Endodermal cell (in vitro differentiated cells): ENCODE results near the gene TBXT. TPM values are rescaled to one million over a fixed set of nuclear protein-coding genes. Genes with fewer than 3 reads are reported as not detected.

Experiments used
- DNase-seq: peaks from one replicate; pipeline ENCODE4 v3.0.0-alpha.2; 2017
- H3K27ac ChIP-seq: 2 replicates; pipeline ENCODE4 v1.5.1; 2013; ENCODE audit warnings: mild to moderate bottlenecking, low read depth, low read length, moderate library complexity
- H3K27me3 ChIP-seq: 2 replicates; pipeline ENCODE4 v1.6.1; 2013; ENCODE audit warnings: mild to moderate bottlenecking, low read length, moderate library complexity; ENCODE audit not compliant: insufficient read depth, control insufficient read depth, poor library complexity, severe bottlenecking
- H3K36me3 ChIP-seq: 2 replicates; pipeline ENCODE4 v1.7.0; 2013; ENCODE audit warnings: mild to moderate bottlenecking, low read length, moderate library complexity; ENCODE audit not compliant: control insufficient read depth, insufficient read depth
- H3K4me1 ChIP-seq: one replicate; pipeline ENCODE4 v1.7.0; 2013; ENCODE audit warnings: low read length; ENCODE audit not compliant: control insufficient read depth, insufficient read depth
- H3K4me3 ChIP-seq: 2 replicates; pipeline ENCODE4 v1.5.1; 2013; ENCODE audit warnings: mild to moderate bottlenecking, low read length, moderate library complexity
- H3K9ac ChIP-seq: 2 replicates; pipeline ENCODE4 v1.6.1; 2013; ENCODE audit warnings: mild to moderate bottlenecking, low read length, moderate library complexity; ENCODE audit not compliant: poor library complexity, severe bottlenecking; ENCODE audit errors: extremely low read depth
- H3K9me3 ChIP-seq: 2 replicates; pipeline ENCODE4 v1.6.1; 2013; ENCODE audit warnings: mild to moderate bottlenecking, low read length, moderate library complexity; ENCODE audit not compliant: control insufficient read depth
- H3K27ac Mint-ChIP-seq: 2 replicates; pipeline ENCODE4 v1.8.0; 2020; ENCODE audit warnings: mixed read lengths
- H3K27me3 Mint-ChIP-seq: 2 replicates; pipeline ENCODE4 v1.8.0; 2021; ENCODE audit warnings: mild to moderate bottlenecking, mixed read lengths; ENCODE audit not compliant: insufficient read depth
- H3K36me3 Mint-ChIP-seq: 2 replicates; pipeline ENCODE4 v1.8.0; 2020; ENCODE audit warnings: low read depth, mixed read lengths
- H3K4me1 Mint-ChIP-seq: 2 replicates; pipeline ENCODE4 v1.8.0; 2020; ENCODE audit warnings: mixed read lengths
- H3K4me3 Mint-ChIP-seq: 2 replicates; pipeline ENCODE4 v1.8.0; 2020; ENCODE audit warnings: mild to moderate bottlenecking, moderate library complexity, mixed read lengths
- H3K9me3 Mint-ChIP-seq: 2 replicates; pipeline ENCODE4 v1.8.0; 2020; ENCODE audit warnings: mild to moderate bottlenecking, mixed read lengths
- WGBS, 2 experiments: methylation state at CpG; one replicate each; pipeline versions ENCODE4 v1.1.5 to v1.1.7; 2013; ENCODE audit warnings: missing lambda C conversion rate in 2 of 2, mixed read lengths in 1 of 2; ENCODE audit not compliant: insufficient coverage in 1 of 2, insufficient read length in 1 of 2; 5-methylcytosine and 5-hydroxymethylcytosine counted together
- total RNA-seq, 2 donors: library from RNA; stranded (reverse); fragmentation: NEBNext Ultra II Directional in 1 of 2; extraction: Animal tissue kit (Norgen Biotek cat#: 25700) in 1 of 2; gene quantifications; 2 replicates in 1 of 2; 3 replicates in 1 of 2; pipeline ENCODE4 v1.2.1, GENCODE V29; 2021
- TF ChIP-seq, protein P1 (sequence below): fragments of 200-600 bp; sonication (generic); conservative IDR thresholded peaks from 2 replicates; pipeline ENCODE4 v1.5.0; 2021; ENCODE audit warnings: antibody characterized with exemption, mild to moderate bottlenecking

The TBXT gene
- total RNA-seq, 2 donors from 2014 or later = 2.3 TPM

DNA sequence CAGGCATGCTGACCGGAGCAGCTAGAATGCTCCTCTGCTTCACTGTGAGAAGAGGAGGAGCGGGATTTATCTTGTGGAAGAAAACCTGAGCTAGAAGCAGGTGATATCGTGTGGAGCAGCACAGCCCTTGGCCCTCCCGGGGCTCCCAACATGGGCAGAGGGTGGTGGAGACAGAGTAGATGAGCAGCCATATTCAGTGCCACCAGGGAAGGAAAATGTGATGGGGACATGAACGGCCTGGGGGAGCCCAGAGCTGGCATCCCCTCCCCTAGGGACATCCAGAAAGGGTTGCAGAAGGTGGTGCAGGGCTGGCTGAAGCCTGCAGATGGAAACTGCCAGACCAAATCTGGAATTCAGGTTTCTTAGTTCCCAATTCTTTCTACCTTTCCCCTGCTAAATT lies 24.9 kb upstream of the TBXT start:
- Histone ChIP-seq H3K9ac (no peak overlapping the region), H3K36me3 (no peaks in the 10 kb centered on the region), H3K4me1 (peaks cover 18% of the 10 kb centered on the region), H3K27me3 (peaks cover 6% of the 10 kb centered on the region), H3K27ac (no peak overlapping the region), H3K4me3 (no peak overlapping the region), H3K9me3 (no peaks in the 10 kb centered on the region)
- TF ChIP-seq, protein P1, sequence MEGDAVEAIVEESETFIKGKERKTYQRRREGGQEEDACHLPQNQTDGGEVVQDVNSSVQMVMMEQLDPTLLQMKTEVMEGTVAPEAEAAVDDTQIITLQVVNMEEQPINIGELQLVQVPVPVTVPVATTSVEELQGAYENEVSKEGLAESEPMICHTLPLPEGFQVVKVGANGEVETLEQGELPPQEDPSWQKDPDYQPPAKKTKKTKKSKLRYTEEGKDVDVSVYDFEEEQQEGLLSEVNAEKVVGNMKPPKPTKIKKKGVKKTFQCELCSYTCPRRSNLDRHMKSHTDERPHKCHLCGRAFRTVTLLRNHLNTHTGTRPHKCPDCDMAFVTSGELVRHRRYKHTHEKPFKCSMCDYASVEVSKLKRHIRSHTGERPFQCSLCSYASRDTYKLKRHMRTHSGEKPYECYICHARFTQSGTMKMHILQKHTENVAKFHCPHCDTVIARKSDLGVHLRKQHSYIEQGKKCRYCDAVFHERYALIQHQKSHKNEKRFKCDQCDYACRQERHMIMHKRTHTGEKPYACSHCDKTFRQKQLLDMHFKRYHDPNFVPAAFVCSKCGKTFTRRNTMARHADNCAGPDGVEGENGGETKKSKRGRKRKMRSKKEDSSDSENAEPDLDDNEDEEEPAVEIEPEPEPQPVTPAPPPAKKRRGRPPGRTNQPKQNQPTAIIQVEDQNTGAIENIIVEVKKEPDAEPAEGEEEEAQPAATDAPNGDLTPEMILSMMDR = no peak
- peaks cover 6% of the 10 kb centered on the region for H3K9me3 Mint-ChIP-seq
- H3K4me3 Mint-ChIP-seq = no peak overlapping the region
- no peak overlapping the region for H3K27ac Mint-ChIP-seq
- no peak for DNase-seq
- 87 to 88% methylated on average over 5 of the region's 5 CpGs for WGBS, 2 experiments
- H3K27me3 Mint-ChIP-seq = peaks cover 7% of the 10 kb centered on the region
- no peaks in the 10 kb centered on the region for H3K36me3 Mint-ChIP-seq
- H3K4me1 Mint-ChIP-seq = peaks cover 26% of the 10 kb centered on the region

DNA sequence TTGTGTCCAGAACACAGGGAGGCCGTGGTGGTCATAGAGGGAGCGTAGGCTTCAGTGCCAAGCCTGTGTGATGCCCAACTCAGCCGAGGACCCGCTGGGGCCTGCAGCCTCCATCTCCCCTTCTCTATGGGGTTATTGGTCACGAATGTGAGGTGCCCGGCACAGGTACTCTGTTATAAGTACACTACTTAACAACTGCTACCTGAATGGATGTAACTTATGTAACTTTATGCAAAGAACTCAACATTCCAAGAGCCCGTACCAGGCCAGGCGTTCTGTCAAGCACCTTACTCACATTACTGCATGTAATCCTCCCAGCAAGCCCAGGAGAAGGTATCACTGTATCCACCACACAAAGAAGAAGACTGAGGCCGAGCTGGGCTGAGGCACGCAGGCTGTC lies 24.5 kb upstream of the TBXT start:
- TF ChIP-seq, protein P1 = no peak
- Mint-ChIP-seq H3K4me3 (no peak overlapping the region), H3K36me3 (no peaks in the 10 kb centered on the region), H3K27me3 (peaks cover 4% of the 10 kb centered on the region), H3K9me3 (peaks cover 9% of the 10 kb centered on the region), H3K4me1 (peaks cover 23% of the 10 kb centered on the region), H3K27ac (no peak overlapping the region)
- peaks cover 5% of the 10 kb centered on the region for H3K27me3 ChIP-seq
- 93% methylated on average over 3 to 10 of the region's 10 CpGs for WGBS, 2 experiments
- no peak for DNase-seq
- no peak overlapping the region for H3K4me3 ChIP-seq
- H3K9me3 ChIP-seq = no peaks in the 10 kb centered on the region
- no peaks in the 10 kb centered on the region for H3K36me3 ChIP-seq
- H3K27ac ChIP-seq = no peak overlapping the region
- no peak overlapping the region for H3K9ac ChIP-seq
- peaks cover 18% of the 10 kb centered on the region for H3K4me1 ChIP-seq

DNA sequence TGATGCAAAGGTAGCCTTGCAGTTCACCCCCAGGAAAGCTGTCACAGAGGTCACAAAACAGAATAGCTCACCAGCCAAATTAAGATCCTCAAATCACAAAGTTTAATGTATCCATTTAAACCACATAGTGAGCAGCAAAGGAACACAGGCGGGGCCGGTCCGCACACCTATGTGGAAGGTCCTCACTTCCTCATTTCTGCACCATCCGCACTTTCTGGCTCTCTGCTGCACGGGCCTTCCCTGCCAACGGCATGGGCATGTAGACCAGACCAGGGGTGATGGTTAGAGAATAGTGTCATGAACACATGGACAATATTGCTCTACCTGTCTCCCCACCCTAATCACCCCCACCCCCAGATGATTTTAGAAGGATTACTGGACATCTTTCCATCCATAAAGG lies 12.1 kb upstream of the TBXT start:
- H3K4me1 Mint-ChIP-seq = no peaks in the 10 kb centered on the region
- H3K27me3 Mint-ChIP-seq = peaks cover 6% of the 10 kb centered on the region
- H3K27ac Mint-ChIP-seq = no peak overlapping the region
- 82% methylated on average over 6 of the region's 6 CpGs; no CpG with 5 or more reads in 1 of the 2 experiments for WGBS, 2 experiments
- no peak overlapping the region for H3K4me3 Mint-ChIP-seq
- no peak for DNase-seq
- Histone ChIP-seq H3K4me3 (no peak overlapping the region), H3K9ac (no peak overlapping the region), H3K36me3 (no peaks in the 10 kb centered on the region), H3K27ac (no peak overlapping the region), H3K4me1 (no peaks in the 10 kb centered on the region), H3K9me3 (no peaks in the 10 kb centered on the region), H3K27me3 (no peaks in the 10 kb centered on the region)
- H3K9me3 Mint-ChIP-seq = no peaks in the 10 kb centered on the region
- H3K36me3 Mint-ChIP-seq = no peaks in the 10 kb centered on the region
- TF ChIP-seq, protein P1 = no peak
